Measurements from ENCODE around the gene NGFR. TPM values are rescaled to one million over a fixed set of nuclear protein-coding genes. Genes with fewer than 3 reads are reported as not detected.

Gene NGFR
- total and polyA plus RNA-seq, 3 experiments from 2014 or later: 0.07 to 0.37 (median 0.15) TPM

GRCh38 chr17:49518346-49519078 is 23.4 kb downstream of the NGFR start:
- Mint-ChIP-seq H3K36me3 (no peaks in the 10 kb centered on the region), H3K27me3 (peaks cover 9 to 13% of the 10 kb centered on the region in 2 donors), H3K9me3 (no peaks in the 10 kb centered on the region), H3K27ac (no peak overlapping the region), H3K4me1 (peaks cover 2 to 4% (median 3%) of the 10 kb centered on the region in 3 donors), H3K4me3 (no peak overlapping the region)
- Histone ChIP-seq H3K27me3 (ENCODE audit: insufficient read depth, low read length, poor library complexity, severe bottlenecking) (no peaks in the 10 kb centered on the region), H3K9me3 (ENCODE audit: low read length) (no peaks in the 10 kb centered on the region), H3K36me3 (ENCODE audit: insufficient read depth, low read length) (no peaks in the 10 kb centered on the region), H3K4me1 (ENCODE audit: insufficient read depth, low read length) (peaks cover 3% of the 10 kb centered on the region), H3K4me3 (ENCODE audit: low read length) (no peak overlapping the region), H3K27ac (ENCODE audit: low read depth, low read length) (no peak overlapping the region)
- DNase-seq: no peak
- ChIA-PET CTCF (no interaction called here), POLR2A (interaction anchor here (0.6 kb wide), 1 partner anchor 176 kb away, joined by 8 read pairs; no protein-coding TSS in a partner anchor)

GRCh38 chr17:49519781-49520180 is 24.7 kb downstream of the NGFR start:
- H3K9me3 ChIP-seq (ENCODE audit: low read length): no peaks in the 10 kb centered on the region
- H3K4me3 Mint-ChIP-seq: no peak overlapping the region
- CTCF ChIA-PET: no interaction called here

GRCh38 chr17:49520386-49521087 is 25.4 kb downstream of the NGFR start:
- no peaks in the 10 kb centered on the region for H3K9me3 ChIP-seq (ENCODE audit: low read length)
- no peak overlapping the region for H3K4me3 ChIP-seq (ENCODE audit: low read length)
- ChIA-PET CTCF (no interaction called here), POLR2A (no interaction called here)
- peaks cover 4% of the 10 kb centered on the region for H3K4me1 ChIP-seq (ENCODE audit: insufficient read depth, low read length)
- H3K27me3 ChIP-seq (ENCODE audit: insufficient read depth, low read length, poor library complexity, severe bottlenecking): no peaks in the 10 kb centered on the region
- no peaks in the 10 kb centered on the region for H3K36me3 ChIP-seq (ENCODE audit: insufficient read depth, low read length)
- DNase-seq: no peak
- Mint-ChIP-seq H3K9me3 (no peaks in the 10 kb centered on the region), H3K36me3 (no peaks in the 10 kb centered on the region), H3K4me1 (peaks cover 4 to 8% (median 4%) of the 10 kb centered on the region in 3 donors), H3K27me3 (peaks cover 5 to 9% of the 10 kb centered on the region in 2 donors), H3K4me3 (no peak overlapping the region), H3K27ac (peak overlapping the region in 1 of 8 donors; percentile 85)
- H3K27ac ChIP-seq (ENCODE audit: low read depth, low read length): no peak overlapping the region

More at GRCh38 chr17:49519781-49520180, 24.7 kb downstream of the NGFR start:
- Mint-ChIP-seq H3K9me3 (no peaks in the 10 kb centered on the region), H3K36me3 (no peaks in the 10 kb centered on the region), H3K27me3 (peaks cover 5 to 9% of the 10 kb centered on the region in 2 donors), H3K27ac (no peak overlapping the region), H3K4me1 (peaks cover 4 to 8% (median 4%) of the 10 kb centered on the region in 3 donors)
- Histone ChIP-seq H3K27ac (ENCODE audit: low read depth, low read length) (no peak overlapping the region), H3K4me1 (ENCODE audit: insufficient read depth, low read length) (peaks cover 4% of the 10 kb centered on the region), H3K4me3 (ENCODE audit: low read length) (no peak overlapping the region), H3K36me3 (ENCODE audit: insufficient read depth, low read length) (no peaks in the 10 kb centered on the region), H3K27me3 (ENCODE audit: insufficient read depth, low read length, poor library complexity, severe bottlenecking) (no peaks in the 10 kb centered on the region)
- DNase-seq: no peak
- POLR2A ChIA-PET: no interaction called here

GRCh38 chr17:49521088-49521450 is 26.0 kb downstream of the NGFR start:
- Mint-ChIP-seq H3K4me1 (peaks cover 4 to 8% (median 4%) of the 10 kb centered on the region in 3 donors), H3K27ac (no peak overlapping the region), H3K4me3 (no peak overlapping the region), H3K9me3 (no peaks in the 10 kb centered on the region), H3K27me3 (peaks cover 5 to 10% of the 10 kb centered on the region in 2 donors), H3K36me3 (no peaks in the 10 kb centered on the region)
- no peaks in the 10 kb centered on the region for H3K27me3 ChIP-seq (ENCODE audit: insufficient read depth, low read length, poor library complexity, severe bottlenecking)
- no peak overlapping the region for H3K4me3 ChIP-seq (ENCODE audit: low read length)
- no peaks in the 10 kb centered on the region for H3K9me3 ChIP-seq (ENCODE audit: low read length)
- H3K4me1 ChIP-seq (ENCODE audit: insufficient read depth, low read length): peaks cover 4% of the 10 kb centered on the region
- ChIA-PET CTCF (no interaction called here), POLR2A (no interaction called here)
- no peak overlapping the region for H3K27ac ChIP-seq (ENCODE audit: low read depth, low read length)
- DNase-seq: no peak
- H3K36me3 ChIP-seq (ENCODE audit: insufficient read depth, low read length): no peaks in the 10 kb centered on the region

- CTCF ChIA-PET: no interaction called here
- H3K9me3 Mint-ChIP-seq: no peaks in the 10 kb centered on the region
- POLR2A ChIA-PET: no interaction called here
- H3K9me3 ChIP-seq (ENCODE audit: low read length): no peaks in the 10 kb centered on the region
- peak overlapping the region in 2 of 8 donors; percentile 44 to 81 for H3K27ac Mint-ChIP-seq
- no peaks in the 10 kb centered on the region for H3K27me3 ChIP-seq (ENCODE audit: insufficient read depth, low read length, poor library complexity, severe bottlenecking)
- peaks cover 4% of the 10 kb centered on the region for H3K4me1 ChIP-seq (ENCODE audit: insufficient read depth, low read length)
- H3K36me3 Mint-ChIP-seq: no peaks in the 10 kb centered on the region
- no peak overlapping the region for H3K4me3 Mint-ChIP-seq
- H3K36me3 ChIP-seq (ENCODE audit: insufficient read depth, low read length): no peaks in the 10 kb centered on the region
- H3K4me3 ChIP-seq (ENCODE audit: low read length): no peak overlapping the region
- no peak overlapping the region for H3K27ac ChIP-seq (ENCODE audit: low read depth, low read length)
- H3K4me1 Mint-ChIP-seq: peaks cover 4 to 8% (median 4%) of the 10 kb centered on the region in 3 donors
- H3K27me3 Mint-ChIP-seq: peaks cover 8 to 10% of the 10 kb centered on the region in 2 donors
- DNase-seq: no peak
Observed at GRCh38 chr17:49521471-49522356, 26.6 kb downstream of the NGFR start.

GRCh38 chr17:49522357-49522890 is 27.3 kb downstream of the NGFR start:
- no peak overlapping the region for H3K4me3 Mint-ChIP-seq
- no peaks in the 10 kb centered on the region for H3K9me3 Mint-ChIP-seq

GRCh38 chr17:49523196-49523595 is 28.1 kb downstream of the NGFR start:
- H3K27me3 Mint-ChIP-seq: peaks cover 5 to 12% of the 10 kb centered on the region in 2 donors
- Histone ChIP-seq H3K4me1 (ENCODE audit: insufficient read depth, low read length) (peaks cover 4% of the 10 kb centered on the region), H3K36me3 (ENCODE audit: insufficient read depth, low read length) (no peaks in the 10 kb centered on the region), H3K27ac (ENCODE audit: low read depth, low read length) (no peak overlapping the region), H3K27me3 (ENCODE audit: insufficient read depth, low read length, poor library complexity, severe bottlenecking) (no peaks in the 10 kb centered on the region), H3K4me3 (ENCODE audit: low read length) (no peak overlapping the region), H3K9me3 (ENCODE audit: low read length) (no peaks in the 10 kb centered on the region)
- ChIA-PET CTCF (no interaction called here), POLR2A (no interaction called here)
- DNase-seq: no peak
- H3K9me3 Mint-ChIP-seq: no peaks in the 10 kb centered on the region
- no peaks in the 10 kb centered on the region for H3K36me3 Mint-ChIP-seq
- H3K27ac Mint-ChIP-seq: peak overlapping the region in 3 of 8 donors; percentile 9 to 83 (median 38)
- H3K4me3 Mint-ChIP-seq: no peak overlapping the region
- H3K4me1 Mint-ChIP-seq: peaks cover 4 to 8% (median 4%) of the 10 kb centered on the region in 3 donors

More at GRCh38 chr17:49522357-49522890, 27.3 kb downstream of the NGFR start:
- POLR2A ChIA-PET: no interaction called here
- H3K27ac Mint-ChIP-seq: peak overlapping the region in 2 of 8 donors; percentile 51 to 81
- no peak for DNase-seq
- Histone ChIP-seq H3K27me3 (ENCODE audit: insufficient read depth, low read length, poor library complexity, severe bottlenecking) (no peaks in the 10 kb centered on the region), H3K4me1 (ENCODE audit: insufficient read depth, low read length) (peaks cover 4% of the 10 kb centered on the region), H3K27ac (ENCODE audit: low read depth, low read length) (no peak overlapping the region), H3K4me3 (ENCODE audit: low read length) (no peak overlapping the region), H3K9me3 (ENCODE audit: low read length) (no peaks in the 10 kb centered on the region), H3K36me3 (ENCODE audit: insufficient read depth, low read length) (no peaks in the 10 kb centered on the region)
- peaks cover 4 to 8% (median 4%) of the 10 kb centered on the region in 3 donors for H3K4me1 Mint-ChIP-seq
- no peaks in the 10 kb centered on the region for H3K36me3 Mint-ChIP-seq
- H3K27me3 Mint-ChIP-seq: peaks cover 8 to 10% of the 10 kb centered on the region in 2 donors
- CTCF ChIA-PET: no interaction called here

Data from CD8-positive, alpha-beta memory T cell (primary cell).